GM12878 (cell line): ENCODE data around the gene HNF4A. TPM values are rescaled to one million over a fixed set of nuclear protein-coding genes. Genes with fewer than 3 reads are reported as not detected.

Experiments used
- BHLHE40 ChIP-seq, 2 experiments: fragments of 450-650 bp in 1 of 2; IDR thresholded peaks; 2 replicates each; pipeline ENCODE4 v1.6.1; 2011 to 2017; ENCODE audit warnings: low read depth in 2 of 2, borderline replicate concordance in 1 of 2, improper control_type of control experiment in 1 of 2, low read length in 1 of 2, mild to moderate bottlenecking in 1 of 2
- CREM ChIP-seq: IDR thresholded peaks from 2 replicates; pipeline ENCODE4 v1.6.1; 2014; ENCODE audit warnings: antibody characterized with exemption, low read depth
- CUX1 ChIP-seq: IDR thresholded peaks from 2 replicates; pipeline ENCODE4 v1.6.1; 2012; ENCODE audit warnings: improper control_type of control experiment, low read depth, low read length; ENCODE audit not compliant: insufficient replicate concordance
- ESRRA ChIP-seq: IDR thresholded peaks from 2 replicates; pipeline ENCODE4 v1.6.1; 2012; ENCODE audit warnings: mild to moderate bottlenecking, low read length, improper control_type of control experiment
- GABPA ChIP-seq: IDR thresholded peaks from 2 replicates; pipeline ENCODE4 v1.6.1; 2014; ENCODE audit warnings: antibody characterized with exemption, low read depth, mild to moderate bottlenecking, inconsistent platforms
- GATAD2B ChIP-seq: fragments of 450-650 bp; conservative IDR thresholded peaks from 2 replicates; pipeline ENCODE4 v1.6.1; 2017; ENCODE audit warnings: low read depth, mild to moderate bottlenecking, moderate library complexity
- HCFC1 ChIP-seq: fragments of 150-350 bp; IDR thresholded peaks from 2 replicates; pipeline ENCODE4 v1.6.1; 2014; ENCODE audit warnings: low read length
- HDAC2 ChIP-seq: fragments of 200-600 bp; sonication (generic); IDR thresholded peaks from 2 replicates; pipeline ENCODE4 v1.6.1; 2017
- HDAC6 ChIP-seq: fragments of 200-600 bp; sonication (generic); IDR thresholded peaks from one replicate; pipeline ENCODE4 v1.8.0; 2017; ENCODE audit warnings: antibody characterized with exemption; ENCODE audit not compliant: unreplicated experiment
- KAT2A ChIP-seq: conservative IDR thresholded peaks from 2 replicates; pipeline ENCODE4 v1.6.1; 2011; ENCODE audit warnings: low read depth, low read length; ENCODE audit not compliant: control insufficient read depth
- LARP7 ChIP-seq: fragments of 450-650 bp; IDR thresholded peaks from 2 replicates; pipeline ENCODE4 v1.6.1; 2017; ENCODE audit warnings: mild to moderate bottlenecking
- MYC ChIP-seq: IDR thresholded peaks from 2 replicates; pipeline ENCODE4 v1.6.1; 2011; ENCODE audit warnings: mild to moderate bottlenecking, low read length, moderate library complexity, inconsistent platforms; ENCODE audit not compliant: insufficient read depth, insufficient replicate concordance, insufficient read length, severe bottlenecking
- NFIC ChIP-seq: IDR thresholded peaks from 2 replicates; pipeline ENCODE4 v1.6.1; 2012; ENCODE audit warnings: low read depth, mild to moderate bottlenecking, inconsistent platforms, low read length, moderate library complexity
- NFXL1 ChIP-seq: fragments of 450-650 bp; IDR thresholded peaks from 2 replicates; pipeline ENCODE4 v1.6.1; 2017; ENCODE audit warnings: antibody characterized with exemption, mild to moderate bottlenecking, borderline replicate concordance
- NKRF ChIP-seq: fragments of 450-650 bp; conservative IDR thresholded peaks from 2 replicates; pipeline ENCODE4 v1.6.1; 2017; ENCODE audit warnings: mild to moderate bottlenecking, moderate library complexity
- NR2F1 ChIP-seq: fragments of 450-650 bp; conservative IDR thresholded peaks from 2 replicates; pipeline ENCODE4 v1.6.1; 2017; ENCODE audit warnings: mild to moderate bottlenecking
- POLR2AphosphoS2 ChIP-seq: IDR thresholded peaks from 2 replicates; pipeline ENCODE4 v1.6.1; 2011; ENCODE audit warnings: low read depth, mild to moderate bottlenecking, low read length, improper control_type of control experiment, moderate library complexity
- RAD21 ChIP-seq: IDR thresholded peaks from 2 replicates; pipeline ENCODE4 v1.6.1; 2011; ENCODE audit warnings: mild to moderate bottlenecking, low read depth, low read length, moderate library complexity; ENCODE audit not compliant: insufficient read depth
- SIX5 ChIP-seq: IDR thresholded peaks from 2 replicates; pipeline ENCODE4 v1.6.1; 2011; ENCODE audit warnings: mild to moderate bottlenecking, low read depth, low read length, moderate library complexity; ENCODE audit not compliant: severe bottlenecking
- SRF ChIP-seq, 2 experiments: IDR thresholded peaks; 2 replicates each; pipeline ENCODE4 v1.6.1; 2011; ENCODE audit warnings: low read depth in 2 of 2, low read length in 2 of 2, mild to moderate bottlenecking in 1 of 2, moderate library complexity in 1 of 2
- TAF1 ChIP-seq: IDR thresholded peaks from 2 replicates; pipeline ENCODE4 v1.6.1; 2011; ENCODE audit warnings: mild to moderate bottlenecking, low read depth, low read length, borderline replicate concordance
- TCF12 ChIP-seq: IDR thresholded peaks from 2 replicates; pipeline ENCODE4 v1.6.1; 2011; ENCODE audit warnings: low read depth, mild to moderate bottlenecking, low read length
- YY1 ChIP-seq: IDR thresholded peaks from 2 replicates; pipeline ENCODE4 v1.6.1; 2011; ENCODE audit warnings: low read depth, mild to moderate bottlenecking, low read length
- ZNF622 ChIP-seq: fragments of 450-650 bp; IDR thresholded peaks from 2 replicates; pipeline ENCODE4 v1.6.1; 2017; ENCODE audit warnings: mild to moderate bottlenecking, inconsistent platforms
- polyA plus RNA-seq, 11 experiments: library from polyadenylated mRNA; depleted of rRNA in 4 of 11; unstranded in 6 of 11; stranded (reverse) in 5 of 11; fragments of >200 nt; fragmentation: Nextera tagmentation in 4 of 11; fragmentation: Illumina TruSeq in 1 of 11; extraction: Ambion mirVana in 4 of 11; extraction: Trizol in 1 of 11; gene quantifications; 1 replicate in 1 of 11; 2 replicates in 10 of 11; pipeline versions ENCODE4 v1.2.1 to v1.2.3, GENCODE V29; 2011 to 2016; ENCODE audit warnings: inconsistent platforms in 2 of 11, missing spikeins in 2 of 11, low read depth in 1 of 11
- total RNA-seq, 4 experiments: library from RNA; depleted of rRNA in 3 of 4; stranded (reverse); fragments of >200 nt in 3 of 4; fragmentation: Illumina TruSeq in 1 of 4; extraction: Trizol in 1 of 4; gene quantifications; 2 replicates each; pipeline versions ENCODE4 v1.2.1 to v1.2.3, GENCODE V29; 2013 to 2021

Gene HNF4A
- total and polyA plus RNA-seq, 10 of the 15 experiments (the other 5 are each of a cell fraction or from before 2014, with no cell fraction given): 0.21 TPM; not detected in 9

- TF ChIP-seq KAT2A (no peak), GATAD2B (peak; percentile 52; the same call in 1 of the 2 replicates), SIX5 (no peak), YY1 (peak; percentile 69), SRF (IDR thresholded peaks at IDR 0.05; ENCODE audit: low read depth in 2 of 2, low read length in 2 of 2) (no peak), NKRF (peak; percentile 64; the same call in 1 of the 2 replicates), BHLHE40 (IDR thresholded peaks at IDR 0.05; ENCODE audit: borderline replicate concordance in 1 of 2, low read depth in 2 of 2, low read length in 1 of 2) (peak; percentile 86 to 92), HDAC2 (no peak), GABPA (no peak), NR2F1 (no peak), LARP7 (peak; percentile 91), ESRRA (no peak), MYC (peak; percentile 79), ZNF622 (no peak), TAF1 (peak; percentile 22; the same call in 1 of the 2 replicates), CUX1 (no peak), HCFC1 (peak; percentile 65), CREM (peak; percentile 59; the same call in 1 of the 2 replicates), NFIC (no peak), HDAC6 (no peak), POLR2AphosphoS2 (no peak), TCF12 (peak; percentile 36; the same call in 1 of the 2 replicates), NFXL1 (no peak), RAD21 (peak; percentile 80)
These were observed 44.5 kb upstream of the HNF4A start, which contains the start of gene FITM2 (continued) for GRCh38 chr20:44310664-44311639.
